Testis (tissue), 2 donors: Measurements from ENCODE around the gene PTCH2.

Experiments used
- CTCF ChIP-seq, 3 experiments: fragments of 450-650 bp in 2 of 3; fragments of 200-600 bp in 1 of 3; sonication (generic) in 1 of 3; IDR thresholded peaks; one replicate each; pipeline ENCODE4 v1.5.1; 2016 to 2019; ENCODE audit warnings: antibody characterized with exemption in 3 of 3, mild to moderate bottlenecking in 2 of 3, moderate library complexity in 1 of 3
- POLR2A ChIP-seq: fragments of 450-650 bp; IDR thresholded peaks from one replicate; pipeline ENCODE4 v1.6.1; 2017; ENCODE audit warnings: antibody characterized with exemption, mild to moderate bottlenecking, moderate library complexity

GRCh38 chr1:44790968-44791801, 51.9 kb downstream of the PTCH2 start:
- no peak for TF ChIP-seq CTCF (IDR thresholded peaks at IDR 0.05)
- TF ChIP-seq POLR2A, result no peak
